Parathyroid adenoma (tissue), 2 donors: Measurements from ENCODE around the gene IL1R1.

Source experiments
- H2AFZ ChIP-seq: fragments of 300-600 bp; sonication (generic); one replicate; pipeline ENCODE4 v1.7.0; 2017; ENCODE audit warnings: antibody characterized with exemption, mild to moderate bottlenecking
- H3K27ac ChIP-seq: fragments of 300-600 bp; sonication (generic); one replicate; pipeline ENCODE4 v1.7.0; 2017
- H3K27me3 ChIP-seq: fragments of 300-600 bp; sonication (generic); one replicate; pipeline ENCODE4 v1.7.0; 2017; ENCODE audit warnings: low read length; ENCODE audit not compliant: control insufficient read depth, insufficient read depth
- H3K36me3 ChIP-seq: fragments of 300-600 bp; sonication (generic); one replicate; pipeline ENCODE4 v1.7.0; 2017; ENCODE audit warnings: low read length; ENCODE audit not compliant: control insufficient read depth, insufficient read depth
- H3K4me1 ChIP-seq: fragments of 300-600 bp; sonication (generic); one replicate; pipeline ENCODE4 v1.7.0; 2017; ENCODE audit warnings: control low read depth
- H3K4me2 ChIP-seq: fragments of 300-600 bp; sonication (generic); one replicate; pipeline ENCODE4 v1.7.0; 2017; ENCODE audit warnings: low read length
- H3K4me3 ChIP-seq: fragments of 300-600 bp; sonication (generic); one replicate; pipeline ENCODE4 v1.7.0; 2017; ENCODE audit warnings: low read depth, low read length
- H3K79me2 ChIP-seq: fragments of 300-600 bp; sonication (generic); one replicate; pipeline ENCODE4 v1.7.0; 2017; ENCODE audit warnings: control low read depth
- H3K9ac ChIP-seq: fragments of 300-600 bp; sonication (generic); one replicate; pipeline ENCODE4 v1.7.0; 2017; ENCODE audit warnings: mild to moderate bottlenecking
- H3K9me3 ChIP-seq: fragments of 300-600 bp; sonication (generic); one replicate; pipeline ENCODE4 v1.7.0; 2017; ENCODE audit warnings: low read length; ENCODE audit not compliant: control insufficient read depth
- CTCF ChIP-seq: fragments of 300-600 bp; sonication (generic); IDR thresholded peaks from one replicate; pipeline ENCODE4 v1.7.0; 2017; ENCODE audit warnings: antibody characterized with exemption, mild to moderate bottlenecking
- donor health status: primary hyperparathyroidism.

IL1R1 gene

GRCh38 chr2:102145107-102145506 is 2.6 kb downstream of the IL1R1 start:
- TF ChIP-seq CTCF: no peak
- H3K4me2 ChIP-seq: peak overlapping the region; percentile 87
- no peaks in the 10 kb centered on the region for H3K27me3 ChIP-seq
- peak overlapping the region; percentile 96 for H3K27ac ChIP-seq
- H3K4me3 ChIP-seq: peak overlapping the region; percentile 90
- H3K36me3 ChIP-seq: no peaks in the 10 kb centered on the region
- no peak overlapping the region for H3K9ac ChIP-seq
- no peak overlapping the region for H2AFZ ChIP-seq
- peaks cover 67% of the 10 kb centered on the region for H3K4me1 ChIP-seq
- peaks cover 68% of the 10 kb centered on the region for H3K79me2 ChIP-seq
- H3K9me3 ChIP-seq: no peaks in the 10 kb centered on the region

DNA sequence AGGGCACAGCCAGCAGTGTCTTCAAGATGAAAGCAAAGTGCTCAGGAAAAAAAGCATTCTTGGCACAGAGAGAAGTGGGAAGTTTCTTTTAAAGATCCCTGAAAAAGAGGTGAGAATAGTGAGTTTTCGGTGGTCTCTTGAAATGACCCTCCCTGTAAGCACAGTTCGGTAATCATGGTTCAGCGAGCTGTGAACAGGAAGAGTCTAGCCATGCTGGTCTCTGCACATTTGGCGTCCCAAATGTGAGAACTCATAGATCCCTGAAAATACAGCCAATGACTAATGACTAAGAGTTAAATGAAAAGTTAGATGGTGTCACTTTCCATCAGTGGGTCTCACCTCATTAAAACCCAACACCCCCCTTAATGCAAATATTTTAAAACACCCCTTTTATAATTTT is 3.4 kb downstream of the IL1R1 start:
- TF ChIP-seq CTCF: no peak
- peaks cover 77% of the 10 kb centered on the region for H3K79me2 ChIP-seq
- H3K9ac ChIP-seq: no peak overlapping the region
- no peak overlapping the region for H2AFZ ChIP-seq
- peaks cover 68% of the 10 kb centered on the region for H3K4me1 ChIP-seq
- no peaks in the 10 kb centered on the region for H3K27me3 ChIP-seq
- no peaks in the 10 kb centered on the region for H3K9me3 ChIP-seq
- peak overlapping the region; percentile 87 for H3K4me2 ChIP-seq
- H3K36me3 ChIP-seq: no peaks in the 10 kb centered on the region
- H3K27ac ChIP-seq: peak overlapping the region; percentile 96
- no peak overlapping the region for H3K4me3 ChIP-seq

DNA sequence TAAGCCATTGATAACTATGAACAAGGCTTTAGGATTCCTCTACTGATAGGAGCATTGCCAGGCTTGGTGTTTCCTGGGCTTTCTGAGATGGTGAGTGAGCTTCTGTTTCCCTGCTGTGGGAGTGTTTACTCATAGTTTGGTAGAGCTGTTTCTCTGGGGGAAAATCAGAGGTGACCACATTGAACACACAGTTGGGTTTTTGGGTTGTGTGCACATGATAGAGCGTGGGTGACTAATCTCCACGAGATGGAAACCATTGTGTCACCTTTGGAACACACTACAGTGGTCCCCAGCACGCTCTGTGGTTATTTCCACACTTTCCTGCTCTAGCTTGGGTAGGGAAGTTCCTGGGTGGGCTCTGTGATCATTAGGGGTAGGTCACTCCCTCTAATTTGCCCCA is 5.4 kb downstream of the IL1R1 start:
- H3K9ac ChIP-seq: no peak overlapping the region
- no peaks in the 10 kb centered on the region for H3K27me3 ChIP-seq
- H3K4me1 ChIP-seq: peaks cover 66% of the 10 kb centered on the region
- no peaks in the 10 kb centered on the region for H3K36me3 ChIP-seq
- no peak for TF ChIP-seq CTCF
- no peak overlapping the region for H3K27ac ChIP-seq
- H3K4me2 ChIP-seq: no peak overlapping the region
- no peaks in the 10 kb centered on the region for H3K9me3 ChIP-seq
- no peak overlapping the region for H2AFZ ChIP-seq
- peaks cover 88% of the 10 kb centered on the region for H3K79me2 ChIP-seq
- no peak overlapping the region for H3K4me3 ChIP-seq

- no peak overlapping the region for H3K9ac ChIP-seq
- H3K4me3 ChIP-seq: no peak overlapping the region
- no peak overlapping the region for H2AFZ ChIP-seq
- no peaks in the 10 kb centered on the region for H3K27me3 ChIP-seq
- H3K79me2 ChIP-seq: peaks cover 85% of the 10 kb centered on the region
- no peak for TF ChIP-seq CTCF
- H3K27ac ChIP-seq: no peak overlapping the region
- no peak overlapping the region for H3K4me2 ChIP-seq
- H3K4me1 ChIP-seq: peaks cover 66% of the 10 kb centered on the region
- H3K36me3 ChIP-seq: no peaks in the 10 kb centered on the region
- H3K9me3 ChIP-seq: no peaks in the 10 kb centered on the region
Observed at GRCh38 chr2:102149243-102149642, 6.7 kb downstream of the IL1R1 start.

GRCh38 chr2:102149644-102150455 is 7.3 kb downstream of the IL1R1 start:
- H2AFZ ChIP-seq: no peak overlapping the region
- no peak overlapping the region for H3K27ac ChIP-seq
- no peak overlapping the region for H3K4me3 ChIP-seq
- H3K27me3 ChIP-seq: no peaks in the 10 kb centered on the region
- no peaks in the 10 kb centered on the region for H3K9me3 ChIP-seq
- H3K4me1 ChIP-seq: peaks cover 66% of the 10 kb centered on the region
- H3K4me2 ChIP-seq: no peak overlapping the region
- H3K9ac ChIP-seq: no peak overlapping the region
- TF ChIP-seq CTCF: no peak
- H3K36me3 ChIP-seq: no peaks in the 10 kb centered on the region
- H3K79me2 ChIP-seq: peaks cover 84% of the 10 kb centered on the region
